Esophagus muscularis mucosa (tissue), 4 donors: ENCODE measurements around the gene GPR156.

Experiments
- EP300 ChIP-seq: sonication (generic); formaldehyde crosslinking; IDR thresholded peaks from one replicate; pipeline ENCODE4 v1.6.1; 2017; ENCODE audit warnings: antibody characterized with exemption
- POLR2A ChIP-seq: fragments of 450-650 bp; IDR thresholded peaks from one replicate; pipeline ENCODE4 v1.6.1; 2017; ENCODE audit warnings: antibody characterized with exemption, moderate library complexity, mild to moderate bottlenecking, low read depth
- POLR2AphosphoS5 ChIP-seq, 2 donors: sonication (generic); formaldehyde crosslinking; IDR thresholded peaks; one replicate each; pipeline ENCODE4 v1.6.1; 2017; ENCODE audit warnings: antibody characterized with exemption in 2 of 2
- TF ChIP-seq, protein P1 (sequence below), 3 experiments: fragments of 200-600 bp in 2 of 3; fragments of 450-650 bp in 1 of 3; sonication (generic) in 2 of 3; IDR thresholded peaks; one replicate each; pipeline ENCODE4 v1.5.1; 2017 to 2019; ENCODE audit warnings: antibody characterized with exemption in 3 of 3, mild to moderate bottlenecking in 2 of 3, moderate library complexity in 1 of 3

DNA sequence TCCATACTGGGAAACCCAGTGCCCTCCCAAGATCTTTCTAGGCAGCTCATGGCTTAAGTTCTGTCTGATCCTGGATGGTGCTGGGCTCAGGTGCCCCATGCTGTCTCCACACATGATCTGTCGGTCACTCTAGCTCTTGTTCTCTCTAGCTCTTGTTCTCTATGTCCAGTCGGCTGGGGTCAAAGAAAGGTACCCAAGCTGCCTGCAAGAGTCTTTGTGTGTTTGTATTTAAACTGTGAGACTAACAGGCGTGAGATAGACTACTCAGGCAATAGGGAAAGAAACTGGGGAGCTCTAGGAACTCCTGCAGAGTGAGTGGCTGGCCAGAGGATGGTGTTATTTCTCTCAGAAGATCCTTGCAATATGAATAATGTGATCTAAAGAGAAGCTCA lies 40.2 kb downstream of the GPR156 start:
- TF ChIP-seq POLR2A (no peak), EP300 (no peak), POLR2AphosphoS5 (IDR thresholded peaks at IDR 0.05) (no peak)
- TF ChIP-seq, protein P1, sequence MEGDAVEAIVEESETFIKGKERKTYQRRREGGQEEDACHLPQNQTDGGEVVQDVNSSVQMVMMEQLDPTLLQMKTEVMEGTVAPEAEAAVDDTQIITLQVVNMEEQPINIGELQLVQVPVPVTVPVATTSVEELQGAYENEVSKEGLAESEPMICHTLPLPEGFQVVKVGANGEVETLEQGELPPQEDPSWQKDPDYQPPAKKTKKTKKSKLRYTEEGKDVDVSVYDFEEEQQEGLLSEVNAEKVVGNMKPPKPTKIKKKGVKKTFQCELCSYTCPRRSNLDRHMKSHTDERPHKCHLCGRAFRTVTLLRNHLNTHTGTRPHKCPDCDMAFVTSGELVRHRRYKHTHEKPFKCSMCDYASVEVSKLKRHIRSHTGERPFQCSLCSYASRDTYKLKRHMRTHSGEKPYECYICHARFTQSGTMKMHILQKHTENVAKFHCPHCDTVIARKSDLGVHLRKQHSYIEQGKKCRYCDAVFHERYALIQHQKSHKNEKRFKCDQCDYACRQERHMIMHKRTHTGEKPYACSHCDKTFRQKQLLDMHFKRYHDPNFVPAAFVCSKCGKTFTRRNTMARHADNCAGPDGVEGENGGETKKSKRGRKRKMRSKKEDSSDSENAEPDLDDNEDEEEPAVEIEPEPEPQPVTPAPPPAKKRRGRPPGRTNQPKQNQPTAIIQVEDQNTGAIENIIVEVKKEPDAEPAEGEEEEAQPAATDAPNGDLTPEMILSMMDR (IDR thresholded peaks at IDR 0.05) = no peak
